Loucy (cell line): ENCODE results near the gene ADAP2.
"Not testable (repeated sequence)": the region's sequence is repeated elsewhere in the genome, so short reads cannot be mapped to it uniquely, and the experiment has no call there.

Experiments used
- H2AFZ ChIP-seq: fragments of 200-600 bp; sonication (generic); 2 replicates; pipeline ENCODE4 v1.6.0; 2016; ENCODE audit warnings: antibody characterized with exemption, mild to moderate bottlenecking, low read length, moderate library complexity
- H3F3A ChIP-seq: fragments of 200-600 bp; 2 replicates; pipeline ENCODE4 v1.6.0; 2016; ENCODE audit warnings: antibody characterized with exemption, low read depth, mild to moderate bottlenecking
- H3K27me3 ChIP-seq: fragments of 200-600 bp; sonication (generic); 2 replicates; pipeline ENCODE4 v1.6.1; 2014; ENCODE audit warnings: low read length, mild to moderate bottlenecking; ENCODE audit not compliant: insufficient read depth, poor library complexity, severe bottlenecking
- H3K36me3 ChIP-seq: fragments of 200-600 bp; sonication (generic); 2 replicates; pipeline ENCODE4 v1.6.1; 2016; ENCODE audit warnings: low read length; ENCODE audit not compliant: insufficient read depth
- H3K4me1 ChIP-seq: fragments of 200-600 bp; sonication (generic); 2 replicates; pipeline ENCODE4 v1.5.1; 2014; ENCODE audit warnings: low read length, mild to moderate bottlenecking; ENCODE audit not compliant: insufficient read depth, poor library complexity, severe bottlenecking
- H3K4me2 ChIP-seq: fragments of 200-600 bp; sonication (generic); 2 replicates; pipeline ENCODE4 v1.6.0; 2014; ENCODE audit warnings: antibody characterized with exemption, low read length, low read depth, mild to moderate bottlenecking; ENCODE audit not compliant: poor library complexity, severe bottlenecking
- H3K4me3 ChIP-seq: fragments of 200-600 bp; sonication (generic); 2 replicates; pipeline ENCODE4 v1.5.1; 2014; ENCODE audit warnings: low read length, mild to moderate bottlenecking, mixed read lengths; ENCODE audit not compliant: poor library complexity, severe bottlenecking
- H3K79me2 ChIP-seq: fragments of 200-600 bp; sonication (generic); 2 replicates; pipeline ENCODE4 v1.6.1; 2014; ENCODE audit warnings: low read length; ENCODE audit not compliant: insufficient read depth
- H3K9ac ChIP-seq: fragments of 200-600 bp; sonication (generic); 2 replicates; pipeline ENCODE4 v1.6.0; 2014; ENCODE audit warnings: mild to moderate bottlenecking, low read depth, low read length, moderate library complexity; ENCODE audit not compliant: poor library complexity, severe bottlenecking
- H3K9me2 ChIP-seq: fragments of 200-600 bp; sonication (generic); replicated peaks from 2 replicates; pipeline ENCODE4 v1.6.1; 2016; ENCODE audit warnings: low read depth, low read length, mixed read lengths
- H3K9me3 ChIP-seq: fragments of 200-600 bp; sonication (generic); 2 replicates; pipeline ENCODE4 v1.6.1; 2014; ENCODE audit warnings: mild to moderate bottlenecking, antibody characterized with exemption, low read length, low read depth; ENCODE audit not compliant: insufficient read depth
- H4K20me1 ChIP-seq: fragments of 200-600 bp; sonication (generic); 2 replicates; pipeline ENCODE4 v1.6.0; 2014; ENCODE audit warnings: antibody characterized with exemption, low read length, mild to moderate bottlenecking; ENCODE audit not compliant: insufficient read depth, poor library complexity, severe bottlenecking
- EZH2phosphoT487 ChIP-seq: fragments of 200-600 bp; IDR thresholded peaks from 2 replicates; pipeline ENCODE4 v1.6.1; 2018; ENCODE audit warnings: antibody characterized with exemption, mild to moderate bottlenecking, moderate library complexity, borderline replicate concordance
- TF ChIP-seq, protein P1 (sequence below): fragments of 200-600 bp; sonication (generic); conservative IDR thresholded peaks from 2 replicates; pipeline ENCODE4 v1.5.1; 2014; ENCODE audit warnings: mild to moderate bottlenecking, antibody characterized with exemption, low read length

Gene ADAP2

DNA sequence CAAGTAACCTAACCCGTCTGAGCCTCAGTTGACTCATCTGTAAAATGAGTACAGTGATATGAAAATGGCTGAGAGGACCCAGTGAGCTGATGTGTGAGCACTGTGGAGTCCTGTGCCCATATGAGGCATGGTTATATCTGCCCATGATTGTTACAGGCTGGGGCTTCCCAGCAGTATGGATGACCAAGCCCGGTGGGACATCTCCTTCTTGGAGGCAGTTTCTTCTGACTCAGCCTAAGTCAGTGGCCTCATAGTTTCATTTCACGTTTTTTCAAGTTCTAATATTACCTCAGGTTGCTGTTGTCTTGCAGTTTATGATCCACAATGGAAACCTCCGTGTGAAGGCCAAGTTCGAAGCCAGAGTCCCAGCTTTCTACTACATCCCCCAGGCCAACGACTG lies 4.8 kb downstream of the ADAP2 start:
- H3K9me2 ChIP-seq = no peaks in the 10 kb centered on the region
- H3K36me3 ChIP-seq = no peaks in the 10 kb centered on the region
- H3F3A ChIP-seq = no peaks in the 10 kb centered on the region
- no peak overlapping the region for H2AFZ ChIP-seq
- H3K9me3 ChIP-seq = no peaks in the 10 kb centered on the region
- no peak overlapping the region for H3K9ac ChIP-seq
- H3K4me3 ChIP-seq = no peak overlapping the region
- no peaks in the 10 kb centered on the region for H3K27me3 ChIP-seq
- H3K79me2 ChIP-seq = no peaks in the 10 kb centered on the region
- no peaks in the 10 kb centered on the region for H4K20me1 ChIP-seq
- no peak for TF ChIP-seq EZH2phosphoT487
- no peak overlapping the region for H3K4me2 ChIP-seq
- no peaks in the 10 kb centered on the region for H3K4me1 ChIP-seq

DNA sequence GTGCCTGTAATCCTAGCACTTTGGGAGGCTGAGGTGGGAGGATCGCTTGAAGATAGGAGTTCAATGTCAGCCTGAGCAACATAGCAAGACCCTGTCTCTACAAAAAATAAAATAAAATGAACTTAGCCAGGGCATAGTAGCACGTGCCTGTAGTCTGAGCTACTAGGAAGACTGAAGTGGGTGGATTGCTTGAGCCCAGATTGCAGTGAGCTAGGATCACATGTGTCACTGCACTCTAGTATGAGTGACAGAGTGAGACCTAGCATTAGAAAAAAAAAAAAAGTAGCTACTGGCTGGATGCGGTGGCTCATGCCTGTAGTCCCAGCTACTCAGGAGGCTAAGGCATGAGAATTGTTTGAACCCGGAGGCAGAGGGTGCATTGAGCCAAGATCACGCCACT lies 6.0 kb downstream of the ADAP2 start:
- H3K4me1 ChIP-seq = no peaks in the 10 kb centered on the region
- H3K9me2 ChIP-seq = no peaks in the 10 kb centered on the region
- no peaks in the 10 kb centered on the region for H4K20me1 ChIP-seq
- no peak overlapping the region for H2AFZ ChIP-seq
- H3K79me2 ChIP-seq = no peaks in the 10 kb centered on the region
- no peaks in the 10 kb centered on the region for H3F3A ChIP-seq
- no peaks in the 10 kb centered on the region for H3K9me3 ChIP-seq
- H3K4me3 ChIP-seq = no peak overlapping the region
- no peak overlapping the region for H3K9ac ChIP-seq
- TF ChIP-seq EZH2phosphoT487 = no peak
- TF ChIP-seq, protein P1, sequence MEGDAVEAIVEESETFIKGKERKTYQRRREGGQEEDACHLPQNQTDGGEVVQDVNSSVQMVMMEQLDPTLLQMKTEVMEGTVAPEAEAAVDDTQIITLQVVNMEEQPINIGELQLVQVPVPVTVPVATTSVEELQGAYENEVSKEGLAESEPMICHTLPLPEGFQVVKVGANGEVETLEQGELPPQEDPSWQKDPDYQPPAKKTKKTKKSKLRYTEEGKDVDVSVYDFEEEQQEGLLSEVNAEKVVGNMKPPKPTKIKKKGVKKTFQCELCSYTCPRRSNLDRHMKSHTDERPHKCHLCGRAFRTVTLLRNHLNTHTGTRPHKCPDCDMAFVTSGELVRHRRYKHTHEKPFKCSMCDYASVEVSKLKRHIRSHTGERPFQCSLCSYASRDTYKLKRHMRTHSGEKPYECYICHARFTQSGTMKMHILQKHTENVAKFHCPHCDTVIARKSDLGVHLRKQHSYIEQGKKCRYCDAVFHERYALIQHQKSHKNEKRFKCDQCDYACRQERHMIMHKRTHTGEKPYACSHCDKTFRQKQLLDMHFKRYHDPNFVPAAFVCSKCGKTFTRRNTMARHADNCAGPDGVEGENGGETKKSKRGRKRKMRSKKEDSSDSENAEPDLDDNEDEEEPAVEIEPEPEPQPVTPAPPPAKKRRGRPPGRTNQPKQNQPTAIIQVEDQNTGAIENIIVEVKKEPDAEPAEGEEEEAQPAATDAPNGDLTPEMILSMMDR = no peak
- H3K36me3 ChIP-seq = no peaks in the 10 kb centered on the region
- H3K4me2 ChIP-seq = no peak overlapping the region
- H3K27me3 ChIP-seq = no peaks in the 10 kb centered on the region

DNA sequence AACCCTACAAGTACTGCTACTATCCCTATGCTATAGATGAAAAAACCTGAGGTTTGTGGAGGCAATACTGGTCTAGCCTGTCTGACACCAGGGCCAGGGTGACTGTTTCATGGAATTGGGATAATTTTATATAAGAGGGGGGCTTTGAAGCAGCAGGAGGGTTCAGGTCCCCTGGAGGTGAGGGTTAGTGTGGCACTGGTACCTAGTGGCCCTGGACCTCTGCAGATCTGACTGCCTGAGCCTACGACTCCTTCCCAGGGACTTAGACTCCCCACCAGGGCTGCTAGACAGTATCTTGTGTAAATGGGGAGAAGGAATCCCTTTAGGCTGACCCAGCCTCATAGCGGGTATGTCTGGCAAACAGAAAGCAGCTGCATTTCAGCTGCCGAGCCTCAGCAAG lies 6.8 kb downstream of the ADAP2 start:
- Histone ChIP-seq H4K20me1 (no peaks in the 10 kb centered on the region), H3K27me3 (no peaks in the 10 kb centered on the region), H3K9ac (no peak overlapping the region), H2AFZ (no peak overlapping the region; the same call in 1 of the 2 replicates), H3K4me3 (no peak overlapping the region), H3K4me1 (no peaks in the 10 kb centered on the region), H3K9me2 (no peaks in the 10 kb centered on the region), H3K9me3 (no peaks in the 10 kb centered on the region), H3K36me3 (no peaks in the 10 kb centered on the region), H3K79me2 (no peaks in the 10 kb centered on the region), H3F3A (no peaks in the 10 kb centered on the region), H3K4me2 (no peak overlapping the region)
- no peak for TF ChIP-seq EZH2phosphoT487
- TF ChIP-seq, protein P1 = no peak

DNA sequence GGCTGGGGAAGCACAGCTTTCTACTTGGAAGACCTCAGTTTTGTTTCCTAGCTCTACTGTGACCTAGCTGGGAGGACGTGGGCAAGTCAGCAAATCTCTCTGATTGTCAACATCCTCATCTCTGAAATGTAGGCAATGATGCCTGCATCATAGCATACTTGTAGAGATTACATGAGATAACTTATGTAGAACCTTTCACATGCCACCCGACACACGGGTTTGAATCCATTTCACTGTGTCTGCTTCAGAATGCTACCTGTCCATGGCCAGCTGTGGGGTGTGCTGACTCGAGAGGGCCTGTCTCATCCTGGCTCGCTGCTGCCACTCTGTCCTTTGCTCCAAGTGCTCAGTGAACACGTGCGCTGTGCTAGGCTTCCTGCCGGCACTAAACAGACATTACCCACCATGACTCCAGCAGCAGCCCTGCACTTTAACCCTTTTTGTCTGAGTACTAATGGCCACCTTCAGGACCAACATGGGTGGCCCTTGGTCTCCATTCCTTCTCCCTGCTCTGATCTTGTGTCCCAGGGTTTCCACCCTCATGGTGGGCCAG lies 7.4 kb downstream of the ADAP2 start:
- Histone ChIP-seq H3K4me3 (no peak overlapping the region), H3K4me1 (no peaks in the 10 kb centered on the region), H3K4me2 (no peak overlapping the region), H3K36me3 (no peaks in the 10 kb centered on the region), H3K9me3 (no peaks in the 10 kb centered on the region), H3K9me2 (no peaks in the 10 kb centered on the region), H3K9ac (no peak overlapping the region), H3F3A (no peaks in the 10 kb centered on the region), H3K79me2 (no peaks in the 10 kb centered on the region), H2AFZ (no peak overlapping the region; the same call in 1 of the 2 replicates), H3K27me3 (no peaks in the 10 kb centered on the region), H4K20me1 (no peaks in the 10 kb centered on the region)
- TF ChIP-seq, protein P1 = no peak
- TF ChIP-seq EZH2phosphoT487 = no peak

DNA sequence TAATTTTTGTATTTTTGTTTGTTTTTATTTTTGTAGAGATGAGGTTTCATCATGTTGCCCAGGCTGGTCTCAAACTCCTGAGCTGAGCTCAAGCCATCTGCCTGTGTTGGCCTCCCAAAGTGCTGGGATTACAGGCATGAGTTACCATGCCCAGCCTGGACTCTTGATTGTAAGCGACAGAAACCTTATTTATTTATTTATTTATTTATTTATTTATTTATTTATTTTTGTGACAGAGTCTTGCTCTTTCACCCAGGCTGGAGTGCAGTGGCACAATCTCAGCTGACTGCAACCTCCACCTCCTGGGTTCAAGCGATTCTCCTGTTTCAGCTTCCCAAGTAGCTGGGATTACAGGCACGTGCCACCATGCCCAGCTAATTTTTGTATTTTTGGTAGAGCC lies 8.1 kb downstream of the ADAP2 start:
- not testable (repeated sequence) for H3K9me2 ChIP-seq, H3K79me2 ChIP-seq, H3K9me3 ChIP-seq, H3K4me2 ChIP-seq, H3F3A ChIP-seq, H2AFZ ChIP-seq, H3K9ac ChIP-seq, H3K4me3 ChIP-seq, H3K4me1 ChIP-seq, H3K27me3 ChIP-seq, H4K20me1 ChIP-seq, H3K36me3 ChIP-seq
